ENCODE measurements around the gene KRT16. TPM values are rescaled to one million over a fixed set of nuclear protein-coding genes. Genes with fewer than 3 reads are reported as not detected.

KRT16 gene
- total RNA-seq, 1 experiment from 2014 or later = not detected

DNA sequence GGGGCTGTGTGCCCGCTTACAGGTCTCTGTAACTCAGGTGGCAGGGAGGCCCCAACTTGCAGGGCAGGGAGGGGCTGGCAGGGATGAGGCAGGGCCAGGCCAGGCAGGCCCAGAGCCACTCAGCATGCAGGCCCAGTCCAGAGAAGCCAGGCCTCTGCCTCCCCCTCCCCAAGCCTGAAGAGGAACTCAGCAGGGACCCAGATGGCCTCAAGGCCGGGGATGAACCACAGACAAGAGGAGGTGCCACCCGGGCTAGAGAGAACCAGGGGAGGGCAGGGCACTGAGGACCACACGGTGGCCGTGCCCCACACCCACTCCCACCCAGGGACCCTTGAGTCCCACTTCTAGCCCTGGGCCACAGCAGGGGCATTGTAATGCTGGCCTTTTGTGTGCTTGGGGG, 46.3 kb upstream of the KRT16 start:
- H3K4me2 ChIP-seq (ENCODE audit: insufficient read depth, insufficient read length, low read length) = no peak overlapping the region
- peaks cover 3% of the 10 kb centered on the region; the same call in 1 of the 2 replicates for H3K27me3 ChIP-seq (ENCODE audit: insufficient read depth, low read length)
- H3K4me3 Mint-ChIP-seq = no peak overlapping the region
- no peak overlapping the region for H2BK5ac ChIP-seq (ENCODE audit: insufficient read length, low read length)
- no peak for DNase-seq
- no peak overlapping the region for H2AK5ac ChIP-seq (ENCODE audit: insufficient read length, low read length)
- no peaks in the 10 kb centered on the region for H3K4me1 ChIP-seq (ENCODE audit: insufficient read depth, low read length)
- no peak overlapping the region for H2BK15ac ChIP-seq (ENCODE audit: low read depth, low read length)
- no peak overlapping the region for H2AFZ ChIP-seq (ENCODE audit: low read length)
- H3K27ac ChIP-seq (ENCODE audit: insufficient read length, low read depth, low read length) = no peak overlapping the region
- H3K36me3 Mint-ChIP-seq (ENCODE audit: insufficient read depth in 1 of 3, low read depth in 3 of 3) = no peaks in the 10 kb centered on the region
- H4K8ac ChIP-seq (replicated peaks; ENCODE audit: insufficient read length, low read depth, low read length) = no peak overlapping the region
- peaks cover 11% of the 10 kb centered on the region for H3K27me3 Mint-ChIP-seq (ENCODE audit: low read depth)
- no peak overlapping the region for H3T11ph ChIP-seq (ENCODE audit: low read length)
- no peak overlapping the region for H3K9ac ChIP-seq (ENCODE audit: extremely low read depth, insufficient read length, low read length)
- H3K4me1 Mint-ChIP-seq = peaks cover 9 to 18% of the 10 kb centered on the region in 2 experiments
- no peak overlapping the region for H4K5ac ChIP-seq (ENCODE audit: insufficient read length, low read depth, low read length)
- TF ChIP-seq, protein P1, sequence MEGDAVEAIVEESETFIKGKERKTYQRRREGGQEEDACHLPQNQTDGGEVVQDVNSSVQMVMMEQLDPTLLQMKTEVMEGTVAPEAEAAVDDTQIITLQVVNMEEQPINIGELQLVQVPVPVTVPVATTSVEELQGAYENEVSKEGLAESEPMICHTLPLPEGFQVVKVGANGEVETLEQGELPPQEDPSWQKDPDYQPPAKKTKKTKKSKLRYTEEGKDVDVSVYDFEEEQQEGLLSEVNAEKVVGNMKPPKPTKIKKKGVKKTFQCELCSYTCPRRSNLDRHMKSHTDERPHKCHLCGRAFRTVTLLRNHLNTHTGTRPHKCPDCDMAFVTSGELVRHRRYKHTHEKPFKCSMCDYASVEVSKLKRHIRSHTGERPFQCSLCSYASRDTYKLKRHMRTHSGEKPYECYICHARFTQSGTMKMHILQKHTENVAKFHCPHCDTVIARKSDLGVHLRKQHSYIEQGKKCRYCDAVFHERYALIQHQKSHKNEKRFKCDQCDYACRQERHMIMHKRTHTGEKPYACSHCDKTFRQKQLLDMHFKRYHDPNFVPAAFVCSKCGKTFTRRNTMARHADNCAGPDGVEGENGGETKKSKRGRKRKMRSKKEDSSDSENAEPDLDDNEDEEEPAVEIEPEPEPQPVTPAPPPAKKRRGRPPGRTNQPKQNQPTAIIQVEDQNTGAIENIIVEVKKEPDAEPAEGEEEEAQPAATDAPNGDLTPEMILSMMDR (conservative IDR thresholded peaks at IDR 0.05) = no peak
- H2BK120ac ChIP-seq (ENCODE audit: low read depth, low read length, poor library complexity, severe bottlenecking) = no peak overlapping the region
- H3K79me2 ChIP-seq (ENCODE audit: insufficient read depth, low read length) = no peaks in the 10 kb centered on the region
- no peak overlapping the region for H3K23ac ChIP-seq (ENCODE audit: insufficient read length, low read depth, low read length)
- H3K9me3 ChIP-seq (ENCODE audit: control insufficient read depth, low read depth, low read length) = no peaks in the 10 kb centered on the region
- no peak overlapping the region for H4K91ac ChIP-seq (ENCODE audit: insufficient read length, low read depth, low read length)
- H3K23me2 ChIP-seq (ENCODE audit: insufficient read length, low read depth, low read length, poor library complexity, severe bottlenecking) = no peaks in the 10 kb centered on the region
- H3K4ac ChIP-seq (ENCODE audit: low read depth, low read length) = no peak overlapping the region
- no peak overlapping the region for H2BK20ac ChIP-seq (ENCODE audit: low read depth, low read length, poor library complexity, severe bottlenecking)
- H3K56ac ChIP-seq (ENCODE audit: insufficient read length, low read depth, low read length) = no peak overlapping the region
- H4K20me1 ChIP-seq (ENCODE audit: control insufficient read depth, insufficient read depth, insufficient read length) = no peaks in the 10 kb centered on the region
- WGBS (ENCODE audit: extremely low coverage, insufficient read length, low lambda C conversion rate) = no CpG with 5 or more reads among the region's 5 CpGs
- no peak overlapping the region for H3K18ac ChIP-seq (ENCODE audit: insufficient read length, low read depth, low read length)
- H3K14ac ChIP-seq (ENCODE audit: insufficient read depth, low read length) = no peak overlapping the region
- H3K27ac Mint-ChIP-seq = peak overlapping the region in 1 of 3 experiments; percentile 93; a peak in 1 of 7 replicates
- H2BK12ac ChIP-seq (ENCODE audit: insufficient read length, low read depth, low read length) = no peak overlapping the region
- no peaks in the 10 kb centered on the region for H3K9me3 Mint-ChIP-seq
- H3K79me1 ChIP-seq (ENCODE audit: insufficient read depth, low read depth, low read length, poor library complexity, severe bottlenecking) = no peaks in the 10 kb centered on the region
